PC-3 (cell line): ENCODE measurements around the gene GPR78.

Experiments
- EZH2 ChIP-seq: fragments of 300-600 bp; sonication (generic); IDR thresholded peaks from one replicate; pipeline ENCODE4 v1.6.1; 2017; ENCODE audit warnings: antibody characterized with exemption, mild to moderate bottlenecking, low read length; ENCODE audit not compliant: unreplicated experiment
- TF ChIP-seq, protein P1 (sequence below): fragments of 300-600 bp; sonication (generic); conservative IDR thresholded peaks from 2 replicates; pipeline ENCODE4 v1.5.1; 2017; ENCODE audit warnings: antibody characterized with exemption, low read depth, mild to moderate bottlenecking, low read length

DNA sequence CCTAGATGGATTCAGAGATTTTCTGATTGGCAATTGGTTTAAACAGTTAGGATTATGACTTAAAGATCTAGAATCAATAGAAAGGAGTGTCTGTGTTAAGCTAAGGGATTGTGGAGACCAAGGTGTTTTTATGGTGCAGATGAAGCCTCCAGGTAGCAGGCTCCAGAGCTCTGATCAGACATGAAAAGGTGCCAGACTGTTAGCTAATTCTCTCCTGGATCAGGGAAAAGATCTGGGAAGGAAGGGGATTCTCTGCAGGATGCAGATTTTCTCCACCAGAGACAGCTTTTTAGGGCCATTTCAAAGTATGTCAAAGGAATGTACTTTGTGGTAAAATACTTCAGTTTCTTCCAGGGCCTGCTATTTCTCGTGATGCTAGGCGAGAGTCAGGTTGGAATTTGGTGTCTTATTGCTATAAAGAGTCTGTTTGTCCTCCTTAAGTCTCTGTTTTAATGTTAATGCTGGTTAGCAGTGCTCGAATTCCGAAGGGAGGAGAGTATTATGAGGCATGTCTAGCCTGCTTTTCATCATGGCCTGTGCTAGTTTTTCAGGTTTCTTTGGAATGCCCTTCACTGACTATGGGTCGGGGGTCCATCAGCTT, 12.0 kb upstream of the GPR78 start:
- TF ChIP-seq, protein P1, sequence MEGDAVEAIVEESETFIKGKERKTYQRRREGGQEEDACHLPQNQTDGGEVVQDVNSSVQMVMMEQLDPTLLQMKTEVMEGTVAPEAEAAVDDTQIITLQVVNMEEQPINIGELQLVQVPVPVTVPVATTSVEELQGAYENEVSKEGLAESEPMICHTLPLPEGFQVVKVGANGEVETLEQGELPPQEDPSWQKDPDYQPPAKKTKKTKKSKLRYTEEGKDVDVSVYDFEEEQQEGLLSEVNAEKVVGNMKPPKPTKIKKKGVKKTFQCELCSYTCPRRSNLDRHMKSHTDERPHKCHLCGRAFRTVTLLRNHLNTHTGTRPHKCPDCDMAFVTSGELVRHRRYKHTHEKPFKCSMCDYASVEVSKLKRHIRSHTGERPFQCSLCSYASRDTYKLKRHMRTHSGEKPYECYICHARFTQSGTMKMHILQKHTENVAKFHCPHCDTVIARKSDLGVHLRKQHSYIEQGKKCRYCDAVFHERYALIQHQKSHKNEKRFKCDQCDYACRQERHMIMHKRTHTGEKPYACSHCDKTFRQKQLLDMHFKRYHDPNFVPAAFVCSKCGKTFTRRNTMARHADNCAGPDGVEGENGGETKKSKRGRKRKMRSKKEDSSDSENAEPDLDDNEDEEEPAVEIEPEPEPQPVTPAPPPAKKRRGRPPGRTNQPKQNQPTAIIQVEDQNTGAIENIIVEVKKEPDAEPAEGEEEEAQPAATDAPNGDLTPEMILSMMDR = no peak
- TF ChIP-seq EZH2 = no peak
